ENCODE results near the gene NUDT2. TPM values are rescaled to one million over a fixed set of nuclear protein-coding genes. Genes with fewer than 3 reads are reported as not detected.

Gene NUDT2
- total and polyA plus RNA-seq, 10 of the 15 experiments (the other 5 are each of a cell fraction or from before 2014, with no cell fraction given): 24.5 to 55.1 (median 33.6) TPM

- no peak for TF ChIP-seq KAT2A (conservative IDR thresholded peaks at IDR 0.05; ENCODE audit: control insufficient read depth, low read depth, low read length)
Observed at GRCh38 chr9:34289159-34289558, 40.2 kb upstream of the NUDT2 start (continued).

GRCh38 chr9:34291023-34291422, 38.3 kb upstream of the NUDT2 start:
- in situ Hi-C loops (cut with MboI): no loop called here

More at GRCh38 chr9:34291023-34291422, 38.3 kb upstream of the NUDT2 start:
- RAD21 ChIA-PET (ENCODE audit: unreplicated experiment): no interaction called here
- no peaks in the 10 kb centered on the region for H3K27me3 ChIP-seq (replicated peaks in 1 of 2; ENCODE audit: control insufficient read depth in 2 of 2, insufficient read depth in 2 of 2, low read length in 1 of 2)
- H3K79me2 ChIP-seq (ENCODE audit: control insufficient read depth, insufficient read depth, low read length): no peaks in the 10 kb centered on the region
- no peaks in the 10 kb centered on the region for H3K4me1 ChIP-seq (ENCODE audit: control insufficient read depth, insufficient read depth, low read length)
- BruUV-seq (replicated peaks): no TSS peak
- FAIRE-seq: no peak
- H3K9me3 ChIP-seq (replicated peaks; ENCODE audit: control insufficient read depth, insufficient read depth, low read length): no peaks in the 10 kb centered on the region
- no peak for DNase-seq (ENCODE audit: low read depth, low spot score)
- WGBS (ENCODE audit: insufficient coverage, insufficient replicate concordance, low lambda C conversion rate, missing lambda C conversion rate): 98% methylated on average over 2 of the region's 2 CpGs
- intact Hi-C loops (cut with micrococcal nuclease; ENCODE audit: unreplicated experiment): no loop called here
- POLR2A ChIA-PET: no interaction called here
- ATAC-seq: no peak
- no peaks in the 10 kb centered on the region for H4K20me1 ChIP-seq (ENCODE audit: control insufficient read depth, insufficient read depth)
- no peaks in the 10 kb centered on the region for H3K36me3 ChIP-seq (ENCODE audit: control insufficient read depth in 2 of 2, insufficient read depth in 2 of 2, low read length in 1 of 2)
- no peak overlapping the region for H3K4me2 ChIP-seq (ENCODE audit: control insufficient read depth, insufficient read depth)
- no peak for TF ChIP-seq CHD2 (IDR thresholded peaks at IDR 0.05; ENCODE audit: borderline replicate concordance, low read depth, low read length)
- no peak for TF ChIP-seq WRNIP1 (IDR thresholded peaks at IDR 0.05; ENCODE audit: borderline replicate concordance, low read depth, low read length)
- no peak for TF ChIP-seq BRCA1 (IDR thresholded peaks at IDR 0.05; ENCODE audit: low read depth, low read length)
- no peak for TF ChIP-seq USF1 (IDR thresholded peaks at IDR 0.05; ENCODE audit: borderline replicate concordance, extremely low read length, insufficient read depth, low read depth, low read length)
- no peak for TF ChIP-seq IRF3 (IDR thresholded peaks at IDR 0.05)
- TF ChIP-seq NFXL1 (IDR thresholded peaks at IDR 0.05; ENCODE audit: borderline replicate concordance): no peak
- TF ChIP-seq NBN (IDR thresholded peaks at IDR 0.05): no peak
- TF ChIP-seq SUPT20H (IDR thresholded peaks at IDR 0.05; ENCODE audit: borderline replicate concordance, control insufficient read depth, low read depth, low read length): no peak
- no peak for TF ChIP-seq ZNF274 (IDR thresholded peaks at IDR 0.05; ENCODE audit: insufficient read depth, insufficient read length)
- TF ChIP-seq EED (IDR thresholded peaks at IDR 0.05; ENCODE audit: low read depth): no peak
- no peak for TF ChIP-seq ELK1 (IDR thresholded peaks at IDR 0.05; ENCODE audit: low read depth, low read length)
- no peak for TF ChIP-seq CHD4 (IDR thresholded peaks at IDR 0.05)
- no peak for TF ChIP-seq KDM1A (IDR thresholded peaks at IDR 0.05; ENCODE audit: borderline replicate concordance)
- no peak for TF ChIP-seq MTA3 (IDR thresholded peaks at IDR 0.05; ENCODE audit: borderline replicate concordance, low read length)
- no peak for TF ChIP-seq KLF5 (IDR thresholded peaks at IDR 0.05; ENCODE audit: partially characterized antibody)
- no peak for TF ChIP-seq TCF7 (IDR thresholded peaks at IDR 0.05; ENCODE audit: borderline replicate concordance)
- no peak overlapping the region for H2AFZ ChIP-seq (ENCODE audit: control insufficient read depth, low read depth, low read length)
- no peak overlapping the region for H3K4me3 ChIP-seq
- H3K27ac ChIP-seq (ENCODE audit: control insufficient read depth, insufficient read depth): no peak overlapping the region
- H3K9ac ChIP-seq (ENCODE audit: control insufficient read depth, insufficient read depth, low read length): no peak overlapping the region
- SMC1A ChIA-PET (ENCODE audit: uncharacterized antibody, unreplicated experiment): interaction anchor here (1.4 kb wide), 1 partner anchor 37 kb away, joined by 3 read pairs; no protein-coding TSS in a partner anchor
- CTCF ChIA-PET: no interaction called here
